Testis (tissue), 3 donors: ENCODE data around the gene MCC. TPM values are rescaled to one million over a fixed set of nuclear protein-coding genes. Genes with fewer than 3 reads are reported as not detected.

Experiments used
- DNase-seq: peaks from one replicate; pipeline ENCODE4 v3.0.0-alpha.2; 2019
- H3K27ac ChIP-seq, 2 donors: fragments of 200-600 bp; sonication (generic); one replicate each; pipeline ENCODE4 v1.5.1; 2019
- H3K27me3 ChIP-seq: fragments of 200-600 bp; sonication (generic); one replicate; pipeline ENCODE4 v1.5.1; 2019
- H3K36me3 ChIP-seq: fragments of 200-600 bp; sonication (generic); one replicate; pipeline ENCODE4 v1.5.1; 2017; ENCODE audit warnings: low read depth; ENCODE audit errors: missing control alignments
- H3K4me1 ChIP-seq: fragments of 200-600 bp; sonication (generic); one replicate; pipeline ENCODE4 v1.5.1; 2019
- H3K4me3 ChIP-seq, 2 donors: fragments of 200-600 bp; sonication (generic); one replicate each; pipeline ENCODE4 v1.5.1; 2017 to 2019
- H3K9me3 ChIP-seq: fragments of 200-600 bp; sonication (generic); one replicate; pipeline ENCODE4 v1.5.1; 2017
- POLR2A ChIP-seq: fragments of 450-650 bp; IDR thresholded peaks from one replicate; pipeline ENCODE4 v1.6.1; 2017; ENCODE audit warnings: antibody characterized with exemption, mild to moderate bottlenecking, moderate library complexity
- WGBS, 2 donors: methylation state at CpG; one replicate each; pipeline ENCODE4 v1.1.5; 2018; 5-methylcytosine and 5-hydroxymethylcytosine counted together
- intact Hi-C: fragments of 100-400 bp; cut with DNase I; formaldehyde crosslinking; loops from one replicate; pipeline ENCODE4 v1.15.1; 2023; ENCODE audit warnings: low total_unique reads
- polyA plus RNA-seq: library from polyadenylated mRNA; stranded (reverse); fragments of 350-450 nt; fragmentation: Illumina TruSeq; extraction: RNeasy Lipid Tissue Mini Kit (QIAGEN cat#74804); gene quantifications from one replicate; pipeline ENCODE4 v1.2.3, GENCODE V29; 2014; ENCODE audit warnings: low read depth, low replicate concordance; ENCODE audit not compliant: insufficient read depth
- total RNA-seq, 2 donors: library from RNA; depleted of rRNA; stranded (reverse); fragments of >200 nt; gene quantifications; one replicate each; pipeline ENCODE4 v1.2.3, GENCODE V29; 2016
- TF ChIP-seq, protein P1 (sequence below), 3 experiments: fragments of 450-650 bp in 2 of 3; fragments of 200-600 bp in 1 of 3; sonication (generic) in 1 of 3; IDR thresholded peaks; one replicate each; pipeline ENCODE4 v1.5.1; 2016 to 2019; ENCODE audit warnings: antibody characterized with exemption in 3 of 3, mild to moderate bottlenecking in 2 of 3, moderate library complexity in 1 of 3

The MCC gene
- total and polyA plus RNA-seq, 3 donors from 2014 or later, result 7.1 to 23.7 (median 21.4) TPM

DNA sequence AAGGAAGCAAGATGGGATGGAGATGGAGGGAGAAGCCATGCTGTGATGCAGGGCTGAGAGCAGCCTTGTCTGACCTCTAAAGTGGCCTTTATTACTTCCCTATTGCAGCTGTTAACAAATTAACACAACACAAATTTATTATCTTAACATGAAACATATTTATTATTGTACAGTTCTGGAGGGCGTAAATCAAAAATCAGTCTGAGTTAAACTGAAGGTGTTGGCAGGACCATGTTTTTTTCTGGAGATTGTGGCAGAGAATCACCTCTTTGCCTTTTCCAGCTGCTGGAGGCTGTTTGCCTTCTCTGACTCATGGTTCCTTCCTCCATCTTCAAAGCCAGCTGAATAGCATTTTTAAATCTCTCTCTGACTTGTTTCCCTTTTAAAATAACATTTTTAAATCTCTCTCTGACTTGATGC is 7.2 kb upstream of the MCC start:
- WGBS, 2 donors, result 77 to 81% methylated on average over 1 of the region's 1 CpG
- no peaks in the 10 kb centered on the region for H3K4me1 ChIP-seq
- H3K27me3 ChIP-seq, result no peaks in the 10 kb centered on the region
- no peaks in the 10 kb centered on the region for H3K9me3 ChIP-seq
- intact Hi-C loops, result no loop called here
- no peak overlapping the region for H3K4me3 ChIP-seq
- DNase-seq, result no peak
- H3K36me3 ChIP-seq, result no peaks in the 10 kb centered on the region
- TF ChIP-seq POLR2A, result no peak
- TF ChIP-seq, protein P1, sequence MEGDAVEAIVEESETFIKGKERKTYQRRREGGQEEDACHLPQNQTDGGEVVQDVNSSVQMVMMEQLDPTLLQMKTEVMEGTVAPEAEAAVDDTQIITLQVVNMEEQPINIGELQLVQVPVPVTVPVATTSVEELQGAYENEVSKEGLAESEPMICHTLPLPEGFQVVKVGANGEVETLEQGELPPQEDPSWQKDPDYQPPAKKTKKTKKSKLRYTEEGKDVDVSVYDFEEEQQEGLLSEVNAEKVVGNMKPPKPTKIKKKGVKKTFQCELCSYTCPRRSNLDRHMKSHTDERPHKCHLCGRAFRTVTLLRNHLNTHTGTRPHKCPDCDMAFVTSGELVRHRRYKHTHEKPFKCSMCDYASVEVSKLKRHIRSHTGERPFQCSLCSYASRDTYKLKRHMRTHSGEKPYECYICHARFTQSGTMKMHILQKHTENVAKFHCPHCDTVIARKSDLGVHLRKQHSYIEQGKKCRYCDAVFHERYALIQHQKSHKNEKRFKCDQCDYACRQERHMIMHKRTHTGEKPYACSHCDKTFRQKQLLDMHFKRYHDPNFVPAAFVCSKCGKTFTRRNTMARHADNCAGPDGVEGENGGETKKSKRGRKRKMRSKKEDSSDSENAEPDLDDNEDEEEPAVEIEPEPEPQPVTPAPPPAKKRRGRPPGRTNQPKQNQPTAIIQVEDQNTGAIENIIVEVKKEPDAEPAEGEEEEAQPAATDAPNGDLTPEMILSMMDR (IDR thresholded peaks at IDR 0.05), result no peak
- no peak overlapping the region for H3K27ac ChIP-seq

DNA sequence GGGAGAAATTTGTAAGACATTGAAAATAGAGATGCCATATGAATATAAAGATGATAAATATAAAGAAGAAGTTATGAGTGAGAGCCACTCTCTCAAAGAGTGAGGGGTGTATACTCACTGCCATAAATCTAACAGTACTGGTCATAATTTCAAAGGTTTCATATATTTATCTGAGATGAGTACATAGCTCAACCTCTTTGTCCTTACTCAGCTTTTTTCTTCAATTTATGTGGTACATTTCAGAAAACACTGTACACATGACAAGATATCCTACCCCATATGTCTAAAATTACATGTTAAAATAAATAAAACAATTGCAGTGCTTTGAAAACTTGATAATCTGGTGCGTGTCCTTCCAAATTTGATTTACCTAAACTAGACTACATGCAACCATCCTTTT is 5.2 kb upstream of the MCC start:
- intact Hi-C loops, result no loop called here
- no peak for DNase-seq
- Histone ChIP-seq H3K27ac (no peak overlapping the region), H3K9me3 (no peaks in the 10 kb centered on the region), H3K27me3 (no peaks in the 10 kb centered on the region), H3K4me1 (no peaks in the 10 kb centered on the region), H3K36me3 (no peaks in the 10 kb centered on the region), H3K4me3 (no peak overlapping the region)
- WGBS, 2 donors, result 89 to 94% methylated on average over 1 of the region's 1 CpG
- TF ChIP-seq POLR2A, result no peak
- TF ChIP-seq, protein P1 (IDR thresholded peaks at IDR 0.05), result no peak

DNA sequence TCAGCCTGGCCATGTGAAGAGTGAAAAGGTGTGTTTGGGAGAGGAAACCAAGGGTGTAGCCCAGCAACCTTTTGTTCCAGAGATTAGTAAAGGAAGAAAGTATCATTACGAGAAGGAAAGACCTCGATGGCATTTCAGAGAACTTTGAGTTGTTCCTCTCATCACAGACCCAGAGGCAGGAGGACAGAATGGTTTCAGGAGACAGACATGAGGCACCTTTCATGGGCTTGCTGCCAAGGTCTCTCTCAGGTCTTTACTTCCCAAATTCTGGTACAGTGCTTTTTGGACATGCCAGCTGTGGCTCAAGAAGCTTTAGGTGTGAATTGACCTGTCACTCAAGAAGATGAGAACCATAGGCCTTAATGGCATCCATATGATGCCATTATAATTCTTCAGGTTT is 2.8 kb upstream of the MCC start:
- no peak overlapping the region for H3K27ac ChIP-seq
- 94 to 98% methylated on average over 2 of the region's 2 CpGs for WGBS, 2 donors
- peaks cover 6% of the 10 kb centered on the region for H3K4me1 ChIP-seq
- DNase-seq, result no peak
- H3K9me3 ChIP-seq, result no peaks in the 10 kb centered on the region
- H3K27me3 ChIP-seq, result no peaks in the 10 kb centered on the region
- H3K4me3 ChIP-seq, result no peak overlapping the region
- H3K36me3 ChIP-seq, result no peaks in the 10 kb centered on the region
- TF ChIP-seq, protein P1 (IDR thresholded peaks at IDR 0.05), result no peak
- TF ChIP-seq POLR2A, result no peak
- intact Hi-C loops, result no loop called here

DNA sequence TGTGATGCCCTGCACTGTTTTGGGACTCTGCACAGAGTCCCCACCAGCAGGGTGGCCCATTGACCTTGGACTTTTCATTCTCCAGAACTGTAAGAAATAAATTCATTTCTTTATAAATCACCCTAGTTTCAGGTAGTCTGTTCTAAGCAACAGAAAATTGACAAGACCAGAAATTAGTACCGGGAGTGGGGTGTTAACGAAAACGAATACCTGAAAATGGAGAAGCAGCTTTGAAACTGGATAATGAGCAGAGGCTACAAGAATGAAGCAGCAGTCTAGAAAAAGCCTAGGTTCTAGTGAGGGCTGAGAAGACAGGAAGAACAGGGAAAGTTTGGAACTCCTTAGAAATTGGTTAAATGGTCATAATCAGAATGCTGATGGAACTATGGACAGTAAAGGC is 2.1 kb upstream of the MCC start:
- no peak overlapping the region for H3K4me3 ChIP-seq

DNA sequence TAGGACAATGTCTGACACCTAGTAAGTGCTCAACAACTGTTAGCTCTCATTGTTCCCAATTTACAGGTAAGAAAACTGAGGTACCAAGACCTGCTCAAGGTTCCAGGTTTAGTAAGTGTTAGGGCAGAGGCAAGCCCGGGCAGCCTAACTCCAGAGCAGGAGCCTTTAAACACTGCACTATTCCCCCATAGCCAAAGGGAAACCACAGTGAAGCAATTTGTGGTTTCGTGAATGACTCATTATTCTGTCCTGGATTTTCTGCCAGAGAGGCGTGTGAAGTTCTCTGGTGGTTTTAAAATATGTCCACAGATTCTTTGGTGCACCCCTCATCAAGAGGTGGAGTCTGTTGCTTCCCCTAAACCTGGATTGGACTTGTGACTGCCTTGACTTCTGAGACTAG is 1.0 kb upstream of the MCC start:
- 22 to 42% methylated on average over 3 of the region's 3 CpGs for WGBS, 2 donors
- no peaks in the 10 kb centered on the region for H3K27me3 ChIP-seq
- no peaks in the 10 kb centered on the region for H3K36me3 ChIP-seq
- no peak overlapping the region for H3K27ac ChIP-seq
- TF ChIP-seq POLR2A, result no peak
- TF ChIP-seq, protein P1 (IDR thresholded peaks at IDR 0.05), result no peak
- intact Hi-C loops, result no loop called here
- peaks cover 6% of the 10 kb centered on the region for H3K4me1 ChIP-seq
- no peak for DNase-seq
- H3K4me3 ChIP-seq, result no peak overlapping the region
- H3K9me3 ChIP-seq, result no peaks in the 10 kb centered on the region

More for the DNA sequence above, 2.1 kb upstream of the MCC start:
- intact Hi-C loops, result no loop called here
- Histone ChIP-seq H3K4me1 (peaks cover 6% of the 10 kb centered on the region), H3K27ac (no peak overlapping the region), H3K27me3 (no peaks in the 10 kb centered on the region), H3K9me3 (no peaks in the 10 kb centered on the region), H3K36me3 (no peaks in the 10 kb centered on the region)
- 92 to 96% methylated on average over 3 of the region's 3 CpGs for WGBS, 2 donors
- DNase-seq, result no peak
- TF ChIP-seq, protein P1 (IDR thresholded peaks at IDR 0.05), result no peak
- TF ChIP-seq POLR2A, result no peak
